Esophagus (tissue), 2 donors: ENCODE data around the gene POLR1A. TPM values are rescaled to one million over a fixed set of nuclear protein-coding genes. Genes with fewer than 3 reads are reported as not detected.
A peak's percentile ranks its signal among the peaks of the same experiment; 100 is the strongest.

Experiments used
- H3K27ac ChIP-seq, 2 donors: one replicate each; pipeline ENCODE4 v1.5.1; 2013; ENCODE audit warnings: low read depth in 2 of 2, mild to moderate bottlenecking in 2 of 2, inconsistent platforms in 1 of 2, low read length in 1 of 2, moderate library complexity in 1 of 2
- H3K27me3 ChIP-seq, 2 donors: one replicate each; pipeline ENCODE4 v1.6.1; 2013; ENCODE audit warnings: low read length in 2 of 2, control low read depth in 1 of 2, mild to moderate bottlenecking in 1 of 2; ENCODE audit not compliant: insufficient read depth in 2 of 2, control insufficient read depth in 1 of 2
- H3K36me3 ChIP-seq, 2 donors: one replicate each; pipeline ENCODE4 v1.6.1; 2013; ENCODE audit warnings: low read length in 1 of 2; ENCODE audit not compliant: control insufficient read depth in 2 of 2, insufficient read depth in 2 of 2
- H3K4me1 ChIP-seq, 2 donors: one replicate each; pipeline ENCODE4 v1.6.1; 2013; ENCODE audit warnings: low read length in 1 of 2; ENCODE audit not compliant: control insufficient read depth in 2 of 2, insufficient read depth in 2 of 2
- H3K4me3 ChIP-seq, 2 donors: one replicate each; pipeline ENCODE4 v1.5.1; 2013; ENCODE audit warnings: low read length in 2 of 2, mild to moderate bottlenecking in 2 of 2, low read depth in 1 of 2, moderate library complexity in 1 of 2
- H3K9me3 ChIP-seq, 2 donors: one replicate each; pipeline ENCODE4 v1.6.1; 2013; ENCODE audit warnings: mild to moderate bottlenecking in 2 of 2, low read depth in 1 of 2, low read length in 1 of 2, moderate library complexity in 1 of 2; ENCODE audit not compliant: control insufficient read depth in 2 of 2, insufficient read depth in 1 of 2
- WGBS, 2 donors: extraction: QIAGEN DNeasy Blood & Tissue Kit; methylation state at CpG; one replicate each; pipeline ENCODE4 v1.1.7; 2013; 5-methylcytosine and 5-hydroxymethylcytosine counted together
- polyA plus RNA-seq, 2 donors: library from polyadenylated mRNA; stranded (reverse); fragments of 200-250 nt; gene quantifications; one replicate each; pipeline ENCODE4 v1.2.3, GENCODE V29; 2013
- donor health status: healthy with polysubstance abuse.
- donor health status: Bipolar disorder and iron deficiency.

The POLR1A gene
- polyA plus RNA-seq, 2 donors, result 4.2 to 4.8 TPM

- Histone ChIP-seq H3K9me3 (no peaks in the 10 kb centered on the region), H3K4me3 (no peak overlapping the region), H3K36me3 (peaks cover 9 to 32% of the 10 kb centered on the region in 2 donors), H3K27ac (peak overlapping the region; percentile 72 to 94), H3K27me3 (no peaks in the 10 kb centered on the region), H3K4me1 (peaks cover 3 to 13% of the 10 kb centered on the region in 2 donors)
- WGBS, 2 donors, result 40 to 52% methylated on average over 7 of the region's 7 CpGs
These were observed 69.0 kb downstream of the POLR1A start for GRCh38 chr2:86036669-86037138.

GRCh38 chr2:86035883-86036668, 69.6 kb downstream of the POLR1A start:
- H3K4me3 ChIP-seq, result no peak overlapping the region
- no peaks in the 10 kb centered on the region for H3K27me3 ChIP-seq
- H3K9me3 ChIP-seq, result no peaks in the 10 kb centered on the region
- peaks cover 10 to 32% of the 10 kb centered on the region in 2 donors for H3K36me3 ChIP-seq
- H3K4me1 ChIP-seq, result peaks cover 3 to 13% of the 10 kb centered on the region in 2 donors
- H3K27ac ChIP-seq, result peak overlapping the region; percentile 72 to 94
- 29 to 32% methylated on average over 10 of the region's 10 CpGs for WGBS, 2 donors

GRCh38 chr2:86035376-86035882, 70.3 kb downstream of the POLR1A start:
- Histone ChIP-seq H3K27ac (peak overlapping the region; percentile 72), H3K36me3 (peaks cover 16 to 35% of the 10 kb centered on the region in 2 donors), H3K4me1 (peaks cover 3 to 13% of the 10 kb centered on the region in 2 donors), H3K9me3 (no peaks in the 10 kb centered on the region), H3K4me3 (no peak overlapping the region), H3K27me3 (no peaks in the 10 kb centered on the region)
- 56 to 63% methylated on average over 7 of the region's 7 CpGs for WGBS, 2 donors

DNA sequence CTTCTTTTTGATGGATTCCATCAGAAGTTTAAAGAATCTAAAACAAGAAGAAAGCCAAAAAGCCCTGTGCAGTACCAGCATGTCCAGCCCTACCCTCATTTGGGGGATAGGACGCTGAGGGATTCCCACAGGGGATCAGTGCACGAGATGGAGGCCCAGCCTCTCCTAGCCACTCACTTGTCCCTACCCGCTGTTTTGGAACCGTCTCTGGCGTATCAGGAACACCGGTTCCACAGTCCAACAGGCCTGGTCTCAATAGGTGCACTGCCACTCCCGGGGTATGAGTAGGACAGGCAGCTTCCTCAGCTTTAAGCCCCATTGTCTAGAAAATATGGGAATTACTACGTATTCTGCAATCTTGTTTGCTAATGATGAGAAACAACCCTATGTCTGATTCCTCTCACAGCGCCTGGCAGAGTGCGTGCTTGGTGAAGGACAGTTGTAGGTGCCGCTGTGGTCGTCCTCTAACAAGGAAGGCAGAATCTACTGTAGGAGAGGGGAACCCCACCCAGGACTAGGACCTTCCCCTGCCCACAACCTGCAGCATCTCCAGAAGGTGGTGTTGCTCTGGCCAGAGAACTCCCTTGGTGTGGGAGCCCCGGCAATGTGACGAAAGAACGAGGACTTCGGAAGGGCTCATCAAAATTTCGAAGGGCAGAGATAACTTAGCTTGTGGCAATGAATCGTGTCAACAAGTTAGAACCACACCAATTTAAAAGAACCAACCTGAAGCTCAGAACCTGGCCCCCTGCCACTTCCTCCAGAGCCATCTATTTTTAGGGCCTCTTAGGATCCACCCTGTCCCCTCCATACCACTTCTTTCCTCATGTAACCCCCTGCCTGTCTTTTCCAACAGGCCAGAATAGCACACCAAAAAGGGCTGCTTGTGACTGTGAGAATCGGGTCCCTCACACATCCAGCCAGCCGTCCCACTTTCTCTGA, 71.7 kb downstream of the POLR1A start:
- peaks cover 3 to 13% of the 10 kb centered on the region in 2 donors for H3K4me1 ChIP-seq
- no peaks in the 10 kb centered on the region for H3K9me3 ChIP-seq
- peaks cover 24 to 40% of the 10 kb centered on the region in 2 donors for H3K36me3 ChIP-seq
- no peak overlapping the region for H3K4me3 ChIP-seq
- 91 to 93% methylated on average over 20 of the region's 20 CpGs for WGBS, 2 donors
- no peaks in the 10 kb centered on the region for H3K27me3 ChIP-seq
- H3K27ac ChIP-seq, result no peak overlapping the region

- H3K36me3 ChIP-seq, result peaks cover 26 to 46% of the 10 kb centered on the region in 2 donors
- no peak overlapping the region for H3K27ac ChIP-seq
- whole genome bisulfite sequencing, 2 donors, result 92 to 94% methylated on average over 11 of the region's 11 CpGs
- no peaks in the 10 kb centered on the region for H3K9me3 ChIP-seq
- peaks cover 3 to 13% of the 10 kb centered on the region in 2 donors for H3K4me1 ChIP-seq
- no peak overlapping the region for H3K4me3 ChIP-seq
- no peaks in the 10 kb centered on the region for H3K27me3 ChIP-seq
These were observed 72.7 kb downstream of the POLR1A start for GRCh38 chr2:86032861-86033595.

DNA sequence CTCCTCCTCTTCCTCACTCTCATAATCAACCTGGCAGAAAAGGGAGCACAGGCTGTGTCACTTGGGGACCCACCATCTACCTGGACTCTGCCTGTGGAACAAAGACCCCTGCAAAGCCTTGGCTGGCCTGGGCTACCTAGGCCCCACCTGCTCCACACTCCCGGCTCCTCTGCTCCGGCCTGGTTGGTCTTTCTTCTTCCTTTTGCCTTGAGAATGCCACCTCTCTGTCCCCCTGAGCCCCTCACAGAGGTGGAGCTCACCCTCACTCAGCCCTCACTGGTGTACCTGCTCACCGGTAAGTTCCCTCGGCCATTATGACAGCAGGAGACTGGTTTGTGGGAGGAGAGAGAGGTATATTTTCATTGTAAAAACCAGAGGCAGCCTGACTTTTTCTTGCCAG, 74.1 kb downstream of the POLR1A start:
- Histone ChIP-seq H3K4me3 (no peak overlapping the region), H3K27ac (no peak overlapping the region), H3K4me1 (peaks cover 0 to 5% of the 10 kb centered on the region in 2 donors), H3K27me3 (no peaks in the 10 kb centered on the region), H3K9me3 (no peaks in the 10 kb centered on the region), H3K36me3 (peaks cover 27 to 59% of the 10 kb centered on the region in 2 donors)
- 94 to 97% methylated on average over 4 of the region's 4 CpGs for WGBS, 2 donors

- Histone ChIP-seq H3K27ac (no peak overlapping the region), H3K4me1 (peaks cover 0 to 5% of the 10 kb centered on the region in 2 donors), H3K36me3 (peaks cover 31 to 61% of the 10 kb centered on the region in 2 donors), H3K27me3 (no peaks in the 10 kb centered on the region), H3K4me3 (no peak overlapping the region), H3K9me3 (no peaks in the 10 kb centered on the region)
- WGBS, 2 donors, result 95 to 96% methylated on average over 14 of the region's 14 CpGs
These were observed 74.5 kb downstream of the POLR1A start for GRCh38 chr2:86031151-86031550.

- H3K9me3 ChIP-seq, result no peaks in the 10 kb centered on the region
- no peak overlapping the region for H3K27ac ChIP-seq
- H3K27me3 ChIP-seq, result no peaks in the 10 kb centered on the region
- peaks cover 38 to 64% of the 10 kb centered on the region in 2 donors for H3K36me3 ChIP-seq
- H3K4me3 ChIP-seq, result no peak overlapping the region
- WGBS, 2 donors, result 95 to 97% methylated on average over 14 of the region's 14 CpGs
- H3K4me1 ChIP-seq, result no peaks in the 10 kb centered on the region
These were observed 75.8 kb downstream of the POLR1A start for GRCh38 chr2:86029873-86030272.
